M059J (cell line): ENCODE data around the gene RFK. TPM values are rescaled to one million over a fixed set of nuclear protein-coding genes. Genes with fewer than 3 reads are reported as not detected.
"Not testable (repeated sequence)": the region's sequence is repeated elsewhere in the genome, so short reads cannot be mapped to it uniquely, and the experiment has no call there.

Source experiments
- DNase-seq: peaks from one replicate; pipeline ENCODE4 v3.0.0-alpha.2; 2012; ENCODE audit warnings: low read depth
- total RNA-seq: library from RNA; depleted of rRNA; stranded (reverse); fragments of >200 nt; shearing (Covaris generic); gene quantifications from 2 replicates; pipeline ENCODE4 v1.2.3, GENCODE V29; 2014

Gene RFK
- total RNA-seq, 1 experiment from 2014 or later: 42.7 TPM

- DNase-seq: peak; percentile 31
These were observed 22.3 kb downstream of the RFK start for GRCh38 chr9:76371901-76372300.

DNA sequence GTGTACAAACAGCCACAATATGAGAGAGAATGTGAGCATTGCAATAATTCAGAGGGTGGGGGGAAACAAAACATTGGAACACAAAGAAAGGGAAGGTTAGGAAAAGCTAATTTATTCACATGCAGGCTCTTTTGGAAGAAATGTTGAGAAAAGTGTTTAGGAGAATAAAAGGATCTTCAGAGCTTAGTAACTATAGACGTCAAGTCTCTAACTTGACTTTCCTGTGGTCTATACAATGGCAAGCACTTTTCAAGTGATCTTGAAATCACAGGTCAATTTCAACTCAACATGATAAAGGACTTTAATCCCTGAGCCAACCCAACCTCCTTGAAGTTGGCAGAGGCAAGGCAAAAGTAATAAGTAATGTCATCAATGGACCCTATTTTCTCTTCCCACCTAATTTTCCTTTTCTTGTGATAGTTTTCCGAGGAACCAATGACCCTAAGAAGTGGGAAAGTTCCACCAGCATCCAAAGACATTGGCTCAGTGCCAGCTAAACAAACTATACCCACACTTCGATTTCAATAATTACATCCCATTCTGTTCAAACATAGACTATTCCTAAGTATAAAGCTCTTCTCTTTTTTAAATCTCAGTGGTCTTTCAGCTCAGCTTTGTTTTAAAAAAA, 23.7 kb downstream of the RFK start:
- DNase-seq: no peak

GRCh38 chr9:76369583-76369982, 24.6 kb downstream of the RFK start:
- peak; percentile 87 for DNase-seq

GRCh38 chr9:76366275-76366674, 28.0 kb downstream of the RFK start:
- peak; percentile 24 for DNase-seq

DNA sequence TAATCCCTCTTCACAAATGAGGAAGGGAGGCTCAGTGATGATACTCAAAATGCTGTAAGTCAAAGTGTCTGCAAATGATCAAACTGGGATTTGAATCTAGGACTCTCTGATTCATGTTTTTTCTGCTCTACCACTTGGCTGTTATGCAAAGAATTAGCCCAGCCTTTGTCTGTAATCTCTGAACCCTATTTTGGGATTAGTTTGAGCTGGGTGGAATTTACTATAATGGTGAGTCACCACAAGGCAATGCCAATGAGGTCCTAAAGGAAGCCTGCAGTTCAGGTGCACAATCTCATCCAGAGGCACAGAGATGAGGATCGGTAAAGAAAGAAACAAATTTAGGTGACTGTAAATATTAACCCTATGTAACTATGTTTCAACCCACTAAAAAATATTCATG, 29.2 kb downstream of the RFK start:
- peak; percentile 82 for DNase-seq

- no peak for DNase-seq
These were observed 31.2 kb downstream of the RFK start for GRCh38 chr9:76363032-76363395.

DNA sequence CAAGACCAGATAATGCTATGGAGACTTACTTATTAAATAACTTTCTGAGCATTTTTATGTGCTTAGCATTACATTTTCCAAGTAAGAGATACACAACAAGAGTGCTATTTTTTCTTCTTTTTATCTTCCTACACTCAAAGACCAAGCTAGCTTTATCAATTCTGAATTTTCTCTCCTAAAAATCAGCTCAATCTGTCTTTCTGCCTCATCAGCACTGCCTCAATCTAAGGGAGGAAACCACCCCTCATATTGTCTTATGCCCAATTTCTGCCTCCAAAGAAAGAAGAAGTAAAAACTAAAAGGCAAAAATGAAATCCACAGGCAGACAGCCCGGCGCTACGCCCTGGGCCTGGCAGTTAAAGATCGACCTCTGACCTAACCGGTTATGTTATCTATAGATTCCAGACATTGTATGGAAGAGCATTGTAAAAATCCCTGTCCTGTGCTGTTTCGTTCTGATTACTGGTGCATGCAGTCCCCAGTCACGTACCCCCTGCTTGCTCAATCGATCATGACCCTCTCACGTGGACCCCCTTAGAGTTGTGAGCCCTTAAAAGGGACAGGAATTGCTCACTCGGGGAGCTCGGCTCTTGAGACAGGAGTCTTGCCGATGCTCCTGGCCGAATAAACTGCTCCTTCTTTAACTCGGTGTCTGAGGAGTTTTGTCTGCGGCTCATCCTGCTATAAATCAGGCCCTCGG, 31.7 kb downstream of the RFK start:
- not testable (repeated sequence) for DNase-seq

DNA sequence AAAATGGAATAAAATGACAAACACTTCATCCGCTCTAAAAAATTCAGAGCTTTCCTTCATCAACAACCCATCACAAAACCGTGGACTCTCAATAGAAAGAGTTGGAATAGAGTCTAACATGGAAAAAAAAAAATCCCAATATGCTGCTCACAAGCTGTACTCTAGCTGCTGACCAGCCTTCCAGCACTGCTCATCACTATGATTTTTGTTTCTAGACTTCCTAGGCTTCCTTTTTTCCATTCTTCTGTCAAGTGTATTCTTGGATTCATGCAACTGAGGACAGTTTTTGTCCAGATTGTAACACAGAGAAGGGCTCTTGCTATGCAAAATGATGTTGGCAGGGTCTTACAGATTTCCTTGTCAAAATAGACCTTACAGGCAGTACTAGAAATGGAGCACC, 34.5 kb downstream of the RFK start:
- no peak for DNase-seq

GRCh38 chr9:76359365-76359764, 34.9 kb downstream of the RFK start:
- no peak for DNase-seq

DNA sequence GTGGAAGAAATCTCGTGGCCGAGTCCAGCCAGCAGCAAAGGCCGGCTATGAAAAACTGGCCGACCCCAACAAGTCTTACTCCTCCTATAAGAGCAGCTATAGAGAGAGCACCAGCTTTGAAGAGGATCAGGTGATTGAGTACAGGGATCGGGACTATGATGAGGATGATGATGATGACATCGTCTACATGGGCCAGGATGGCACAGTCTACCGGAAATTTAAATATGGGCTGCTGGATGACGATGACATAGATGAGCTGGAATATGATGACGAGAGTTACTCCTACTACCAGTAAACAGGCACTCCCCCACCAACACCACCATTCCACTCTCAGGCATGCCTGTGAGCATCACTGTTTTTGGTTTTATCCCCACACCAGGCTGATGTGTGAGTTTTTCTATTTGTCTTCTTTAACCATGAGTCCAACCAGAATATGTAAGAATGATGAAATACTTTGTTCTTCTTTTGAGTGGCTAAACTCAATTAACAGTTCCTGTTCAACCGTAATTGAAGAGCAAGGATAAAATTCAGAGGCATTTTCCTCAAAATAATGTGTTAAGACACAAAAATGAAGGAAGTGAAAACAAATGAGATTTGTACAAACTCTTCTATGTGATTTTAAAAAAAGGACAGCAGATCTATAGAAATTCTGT, 35.5 kb downstream of the RFK start:
- DNase-seq: no peak

- no peak for DNase-seq
These were observed 36.7 kb downstream of the RFK start for GRCh38 chr9:76357555-76357954.

GRCh38 chr9:76355886-76356285, 38.3 kb downstream of the RFK start:
- DNase-seq: no peak

DNA sequence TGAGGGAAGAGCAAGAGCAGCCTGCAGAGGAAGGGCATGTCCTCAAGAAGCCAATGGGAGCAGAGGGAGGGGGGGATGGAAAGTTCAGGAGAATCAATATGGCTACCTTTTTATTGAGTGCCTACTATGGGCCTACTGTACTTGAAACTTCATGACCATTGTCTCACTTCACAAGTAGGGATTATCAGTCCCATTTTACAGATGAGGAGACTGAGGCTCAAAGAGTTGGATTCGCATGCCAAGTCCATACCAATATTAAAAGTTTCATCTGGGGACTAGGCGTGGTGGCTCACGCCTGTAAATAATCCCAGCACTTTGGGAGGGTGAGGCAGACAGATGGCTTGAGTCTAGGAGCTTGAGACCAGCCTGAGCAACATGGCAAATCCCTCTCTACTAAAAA, 40.0 kb downstream of the RFK start:
- DNase-seq: no peak

DNA sequence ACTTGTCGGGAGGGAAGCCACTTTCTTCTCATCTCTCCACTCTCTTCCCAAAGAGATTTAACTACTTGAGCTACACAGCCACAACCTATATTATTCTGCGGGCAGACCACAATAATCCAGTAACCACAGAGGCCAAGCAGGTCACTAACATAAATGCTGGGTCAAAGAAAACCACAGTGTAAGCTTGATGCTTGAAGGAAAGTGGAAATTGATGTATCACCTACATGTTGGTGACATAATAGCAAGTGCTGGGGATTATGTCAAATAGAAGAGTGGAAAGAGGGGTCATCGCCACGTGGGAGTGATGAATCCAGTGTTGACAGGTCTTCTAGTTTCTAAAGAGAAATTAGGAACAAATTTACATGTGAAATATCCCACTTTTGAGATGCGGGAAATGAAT, 40.9 kb downstream of the RFK start:
- DNase-seq: peak; percentile 52

DNA sequence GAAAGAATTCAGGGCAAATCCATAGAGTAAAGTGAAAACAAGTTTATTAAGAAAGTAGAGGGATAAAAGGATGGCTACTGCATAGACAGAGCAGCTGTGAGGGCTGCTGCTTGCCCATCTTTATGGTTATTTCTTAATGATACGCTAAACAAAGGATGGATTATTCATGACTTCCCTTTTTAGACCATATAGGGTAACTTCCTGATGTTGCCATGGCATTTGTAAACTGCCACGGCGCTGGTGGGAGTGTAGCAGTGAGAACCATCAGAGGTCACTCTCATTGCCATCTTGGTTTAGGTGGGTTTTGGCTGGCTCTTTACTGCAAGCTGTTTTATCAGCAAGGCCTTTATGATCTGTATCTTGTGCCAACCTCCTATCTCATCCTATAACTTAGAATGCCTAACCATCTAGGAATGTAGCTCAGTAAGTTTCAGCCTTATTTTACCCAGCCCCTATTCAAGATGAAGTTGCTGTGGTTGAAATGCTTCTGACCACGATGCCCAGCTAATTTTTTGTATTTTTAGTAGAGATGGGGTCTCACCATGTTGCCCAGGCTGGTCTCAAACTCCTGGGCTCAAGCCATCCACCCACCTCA, 42.1 kb downstream of the RFK start:
- no peak for DNase-seq

- no peak for DNase-seq
These were observed 43.2 kb downstream of the RFK start for GRCh38 chr9:76351006-76351405.

- no peak for DNase-seq
These were observed 44.4 kb downstream of the RFK start for GRCh38 chr9:76349865-76350264.

GRCh38 chr9:76342858-76343257, 51.4 kb downstream of the RFK start:
- DNase-seq: no peak

DNA sequence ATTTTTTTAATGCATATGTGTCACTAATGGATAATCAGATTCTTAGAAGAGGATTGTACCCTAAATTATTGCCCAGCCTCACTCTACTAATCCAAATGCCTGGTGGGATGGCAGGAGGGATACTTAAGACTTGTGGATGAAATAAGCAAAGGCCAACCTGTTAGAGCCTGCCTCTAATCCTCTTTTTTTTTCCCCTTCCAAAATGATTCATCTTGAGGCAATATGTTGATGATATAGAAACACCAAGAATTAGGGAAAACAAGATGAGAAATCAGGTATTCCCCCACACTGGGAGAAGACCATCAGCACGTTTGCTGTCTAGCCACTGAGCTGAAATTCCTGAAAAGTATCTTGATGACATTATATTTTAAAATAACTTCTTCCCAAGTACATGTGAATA, 52.0 kb downstream of the RFK start:
- no peak for DNase-seq

DNA sequence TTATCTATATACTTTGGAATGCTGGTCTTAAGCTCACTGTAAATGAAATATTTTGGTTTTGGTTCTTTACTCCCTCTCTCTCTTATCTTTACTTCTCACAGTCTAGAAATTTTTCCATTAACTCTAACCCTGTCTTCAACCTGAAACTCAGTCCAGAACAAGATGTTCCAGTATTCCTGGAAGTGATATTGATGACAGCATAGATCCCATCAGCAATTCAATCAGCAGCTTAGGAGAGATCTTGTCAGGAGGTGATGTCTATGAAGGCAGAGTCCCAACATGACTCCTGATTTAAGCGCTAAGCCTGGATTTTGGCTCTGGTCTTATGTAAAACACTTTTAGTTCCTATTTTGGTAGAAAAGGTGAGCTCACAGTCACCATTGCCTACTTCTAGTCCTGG, 52.6 kb downstream of the RFK start:
- DNase-seq: no peak

GRCh38 chr9:76338418-76338817, 55.8 kb downstream of the RFK start:
- no peak for DNase-seq

GRCh38 chr9:76336027-76336426, 58.2 kb downstream of the RFK start:
- DNase-seq: no peak
